A673 (cell line): ENCODE results near the gene CALN1. TPM values are rescaled to one million over a fixed set of nuclear protein-coding genes. Genes with fewer than 3 reads are reported as not detected.

ENCODE experiments used
- BruUV-seq: library from RNA; stranded (reverse); fragments of 400-500 nt; replicated peaks from 2 replicates; lab custom pipeline; 2021; lab: Mats Ljungman, UMichigan
- CTCF ChIA-PET: fragments of 300-600 bp; sonication (Branson Sonifier 250); formaldehyde crosslinking; loops from one replicate; lab custom pipeline; 2022; ENCODE audit warnings: antibody characterized with exemption; lab: Charles Lee
- POLR2A ChIA-PET: fragments of 300-600 bp; sonication (Branson Sonifier 250); formaldehyde crosslinking; loops from one replicate; lab custom pipeline; 2022; ENCODE audit warnings: antibody characterized with exemption; ENCODE audit not compliant: low non-redundant PET; lab: Charles Lee
- DNase-seq: peaks from one replicate; pipeline ENCODE4 v3.0.0-alpha.2; 2015; ENCODE audit warnings: low spot score
- H3K27ac ChIP-seq: fragments of 200-600 bp; sonication (generic); 2 replicates; pipeline ENCODE4 v1.5.1; 2016; ENCODE audit warnings: mixed run types, low read depth, mild to moderate bottlenecking, mixed read lengths, antibody characterized with exemption, low read length; ENCODE audit not compliant: poor library complexity, severe bottlenecking
- H3K27me3 ChIP-seq: fragments of 200-600 bp; sonication (generic); replicated peaks from 2 replicates; pipeline ENCODE4 v1.6.1; 2017; ENCODE audit warnings: mixed run types, low read depth, mild to moderate bottlenecking, mixed read lengths, antibody characterized with exemption, low read length; ENCODE audit not compliant: insufficient read depth, poor library complexity
- H3K36me3 ChIP-seq: fragments of 200-600 bp; sonication (generic); 2 replicates; pipeline ENCODE4 v1.6.1; 2016; ENCODE audit warnings: mixed run types, mild to moderate bottlenecking, mixed read lengths, antibody characterized with exemption, low read length; ENCODE audit not compliant: insufficient read depth, poor library complexity, severe bottlenecking
- H3K4me1 ChIP-seq: fragments of 200-600 bp; sonication (generic); 2 replicates; pipeline ENCODE4 v1.6.1; 2017; ENCODE audit warnings: mixed run types, mild to moderate bottlenecking, mixed read lengths, antibody characterized with exemption, low read length; ENCODE audit not compliant: insufficient read depth, poor library complexity, severe bottlenecking
- H3K4me3 ChIP-seq: fragments of 200-600 bp; sonication (generic); 2 replicates; pipeline ENCODE4 v1.5.1; 2016; ENCODE audit warnings: low read depth, mixed run types, mild to moderate bottlenecking, mixed read lengths, low read length; ENCODE audit not compliant: poor library complexity, severe bottlenecking
- H3K9me3 ChIP-seq: fragments of 200-600 bp; sonication (generic); 2 replicates; pipeline ENCODE4 v1.6.1; 2016; ENCODE audit warnings: mixed run types, low read depth, mild to moderate bottlenecking, mixed read lengths, antibody characterized with exemption, low read length; ENCODE audit not compliant: poor library complexity, severe bottlenecking
- EZH2 ChIP-seq: fragments of 200-600 bp; sonication (generic); IDR thresholded peaks from 2 replicates; pipeline ENCODE4 v1.6.1; 2017; ENCODE audit warnings: borderline replicate concordance, low read depth, mild to moderate bottlenecking, mixed read lengths, antibody characterized with exemption, low read length; ENCODE audit not compliant: poor library complexity, severe bottlenecking
- intact Hi-C: fragments of 100-400 bp; cut with micrococcal nuclease; formaldehyde crosslinking; loops from one replicate; pipeline ENCODE4 v1.10.0; 2022; ENCODE audit not compliant: unreplicated experiment
- total RNA-seq: library from RNA; stranded (reverse); gene quantifications from 2 replicates; pipeline ENCODE4 v1.2.3, GENCODE V29; 2021
- TF ChIP-seq, protein P1 (sequence below): fragments of 300-800, 200-600 bp; sonication (generic); conservative IDR thresholded peaks from 2 replicates; pipeline ENCODE4 v1.5.1; 2017; ENCODE audit warnings: low read depth, mild to moderate bottlenecking, antibody characterized with exemption, low read length, moderate library complexity, mixed read lengths

The CALN1 gene
- total RNA-seq, 1 experiment from 2014 or later: not detected

DNA sequence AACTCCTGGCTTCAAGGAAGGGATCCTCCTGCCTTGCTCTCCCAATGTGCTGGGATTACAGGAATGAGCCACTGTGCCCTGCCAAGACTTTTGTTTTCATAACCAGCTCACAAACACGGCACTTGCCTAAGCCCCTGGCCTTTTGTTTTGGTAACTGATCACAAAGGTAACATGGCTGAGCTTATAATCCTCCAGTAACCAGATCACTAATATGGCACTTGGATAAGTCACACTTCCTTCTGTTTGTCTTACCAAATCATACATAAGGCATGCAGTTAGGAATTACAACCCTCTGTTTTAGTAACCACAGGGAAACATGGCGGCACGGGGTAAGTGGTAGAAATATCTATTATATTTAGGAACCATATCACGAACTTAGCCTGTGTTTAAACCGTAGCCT, 577.1 kb downstream of the CALN1 start:
- Histone ChIP-seq H3K4me1 (no peaks in the 10 kb centered on the region), H3K27me3 (no peaks in the 10 kb centered on the region), H3K9me3 (peaks cover 13% of the 10 kb centered on the region), H3K36me3 (no peaks in the 10 kb centered on the region), H3K4me3 (no peak overlapping the region), H3K27ac (no peak overlapping the region)
- CTCF ChIA-PET: no interaction called here
- POLR2A ChIA-PET: no interaction called here
- intact Hi-C loops: no loop called here
- DNase-seq: no peak
- no TSS peak for BruUV-seq
- TF ChIP-seq EZH2: no peak
- TF ChIP-seq, protein P1, sequence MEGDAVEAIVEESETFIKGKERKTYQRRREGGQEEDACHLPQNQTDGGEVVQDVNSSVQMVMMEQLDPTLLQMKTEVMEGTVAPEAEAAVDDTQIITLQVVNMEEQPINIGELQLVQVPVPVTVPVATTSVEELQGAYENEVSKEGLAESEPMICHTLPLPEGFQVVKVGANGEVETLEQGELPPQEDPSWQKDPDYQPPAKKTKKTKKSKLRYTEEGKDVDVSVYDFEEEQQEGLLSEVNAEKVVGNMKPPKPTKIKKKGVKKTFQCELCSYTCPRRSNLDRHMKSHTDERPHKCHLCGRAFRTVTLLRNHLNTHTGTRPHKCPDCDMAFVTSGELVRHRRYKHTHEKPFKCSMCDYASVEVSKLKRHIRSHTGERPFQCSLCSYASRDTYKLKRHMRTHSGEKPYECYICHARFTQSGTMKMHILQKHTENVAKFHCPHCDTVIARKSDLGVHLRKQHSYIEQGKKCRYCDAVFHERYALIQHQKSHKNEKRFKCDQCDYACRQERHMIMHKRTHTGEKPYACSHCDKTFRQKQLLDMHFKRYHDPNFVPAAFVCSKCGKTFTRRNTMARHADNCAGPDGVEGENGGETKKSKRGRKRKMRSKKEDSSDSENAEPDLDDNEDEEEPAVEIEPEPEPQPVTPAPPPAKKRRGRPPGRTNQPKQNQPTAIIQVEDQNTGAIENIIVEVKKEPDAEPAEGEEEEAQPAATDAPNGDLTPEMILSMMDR: no peak

- no peak overlapping the region for H3K27ac ChIP-seq
- H3K27me3 ChIP-seq: no peaks in the 10 kb centered on the region
- no peaks in the 10 kb centered on the region for H3K4me1 ChIP-seq
- intact Hi-C loops: no loop called here
- no peaks in the 10 kb centered on the region for H3K36me3 ChIP-seq
- CTCF ChIA-PET: no interaction called here
- DNase-seq: no peak
- POLR2A ChIA-PET: no interaction called here
- TF ChIP-seq, protein P1: no peak
- no peak for TF ChIP-seq EZH2
- no peak overlapping the region for H3K4me3 ChIP-seq
- BruUV-seq: no TSS peak
- peaks cover 30% of the 10 kb centered on the region for H3K9me3 ChIP-seq
Observed at GRCh38 chr7:71829515-71829914, 582.6 kb downstream of the CALN1 start.

GRCh38 chr7:71828361-71828760, 583.8 kb downstream of the CALN1 start:
- BruUV-seq: no TSS peak
- TF ChIP-seq EZH2: no peak
- no peak for DNase-seq
- no peaks in the 10 kb centered on the region for H3K4me1 ChIP-seq
- no peaks in the 10 kb centered on the region for H3K36me3 ChIP-seq
- intact Hi-C loops: no loop called here
- ChIA-PET CTCF (no interaction called here), POLR2A (no interaction called here)
- peaks cover 33% of the 10 kb centered on the region for H3K9me3 ChIP-seq
- no peak overlapping the region for H3K27ac ChIP-seq
- H3K27me3 ChIP-seq: no peaks in the 10 kb centered on the region
- no peak overlapping the region for H3K4me3 ChIP-seq

DNA sequence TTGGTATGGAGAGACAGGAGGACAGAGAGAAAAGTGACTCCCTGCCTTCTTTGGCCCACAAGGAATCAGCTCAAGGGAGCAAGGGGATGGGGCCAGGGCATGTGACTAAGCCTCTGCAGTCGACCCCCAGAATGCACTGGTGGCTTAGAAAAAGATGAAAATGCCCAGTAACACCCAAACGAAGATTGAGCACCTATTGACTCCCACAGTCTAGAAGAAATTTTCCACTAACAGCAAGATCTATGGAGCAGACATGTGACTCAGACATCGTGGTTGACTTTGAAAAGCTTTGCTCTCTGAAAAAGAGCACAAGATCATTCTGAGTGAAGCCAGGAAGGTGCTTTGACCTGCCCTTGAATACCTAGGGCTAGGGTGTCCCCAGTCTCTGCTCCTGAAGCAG, 586.0 kb downstream of the CALN1 start:
- CTCF ChIA-PET: no interaction called here

More for the DNA sequence above, 586.0 kb downstream of the CALN1 start:
- intact Hi-C loops: no loop called here
- DNase-seq: no peak
- POLR2A ChIA-PET: no interaction called here
- BruUV-seq: no TSS peak
- TF ChIP-seq, protein P1: no peak
- TF ChIP-seq EZH2: no peak
- Histone ChIP-seq H3K27me3 (no peaks in the 10 kb centered on the region), H3K4me3 (no peak overlapping the region), H3K4me1 (no peaks in the 10 kb centered on the region), H3K36me3 (no peaks in the 10 kb centered on the region), H3K9me3 (peaks cover 26% of the 10 kb centered on the region), H3K27ac (no peak overlapping the region)
